SU-DHL-6 (cell line): ENCODE data around the gene SLC18A2.

Source experiments
- CTCF ChIP-seq: fragments of 200-600 bp; sonication (generic); IDR thresholded peaks from one replicate; pipeline ENCODE4 v1.5.1; 2017; ENCODE audit warnings: antibody characterized with exemption, mild to moderate bottlenecking, low read length, moderate library complexity; ENCODE audit not compliant: insufficient read depth, poor library complexity, severe bottlenecking
- EZH2phosphoT487 ChIP-seq: fragments of 200-600 bp; sonication (generic), shearing (Covaris generic); conservative IDR thresholded peaks from 2 replicates; pipeline ENCODE4 v1.6.1; 2018; ENCODE audit warnings: mild to moderate bottlenecking, antibody characterized with exemption, low read length, moderate library complexity, mixed read lengths

GRCh38 chr10:117294039-117294645, 53.2 kb downstream of the SLC18A2 start:
- no peak for TF ChIP-seq CTCF
- no peak for TF ChIP-seq EZH2phosphoT487
